Endothelial cell of umbilical vein (primary cell): ENCODE results near the gene CCNL2. TPM values are rescaled to one million over a fixed set of nuclear protein-coding genes. Genes with fewer than 3 reads are reported as not detected.

Source experiments
- BruUV-seq: library from RNA; stranded (reverse); fragments of 400-500 nt; replicated peaks from 2 replicates; lab custom pipeline; 2021; lab: Mats Ljungman, UMichigan
- CTCF ChIA-PET: fragments of 300-600, 350-600 bp; sonication (Branson Sonifier 250); formaldehyde crosslinking; loops from one replicate; lab custom pipeline; 2021; ENCODE audit warnings: antibody characterized with exemption, inconsistent platforms; lab: Charles Lee
- POLR2A ChIA-PET: fragments of 300-600, 350-600 bp; sonication (Branson Sonifier 250); formaldehyde crosslinking; loops from one replicate; lab custom pipeline; 2021; ENCODE audit warnings: antibody characterized with exemption, inconsistent platforms; lab: Charles Lee
- DNase-seq: peaks from one replicate; pipeline ENCODE4 v3.0.0-alpha.2; 2011; ENCODE audit warnings: low read depth, low spot score
- FAIRE-seq: peaks from 2 replicates; lab custom pipeline; 2011; peaks lifted over from hg19 to GRCh38; lab: Jason Lieb, UNC
- H2AFZ ChIP-seq: 2 replicates; pipeline ENCODE4 v1.6.0; 2012; ENCODE audit warnings: low read depth, low read length, control low read depth, inconsistent platforms
- H3K27ac ChIP-seq: 2 replicates; pipeline ENCODE4 v1.5.1; 2011; ENCODE audit warnings: low read depth, mild to moderate bottlenecking, control low read depth, low read length, moderate library complexity; ENCODE audit not compliant: insufficient read depth
- H3K27me3 ChIP-seq, 2 experiments: 2 replicates each; pipeline versions ENCODE4 v1.6.0 to v1.6.1; 2011; ENCODE audit warnings: low read length in 2 of 2, mixed read lengths in 1 of 2; ENCODE audit not compliant: control insufficient read depth in 2 of 2, insufficient read depth in 2 of 2
- H3K36me3 ChIP-seq, 2 experiments: 2 replicates in 1 of 2; 3 replicates in 1 of 2; pipeline ENCODE4 v1.5.1; 2011; ENCODE audit warnings: low read length in 2 of 2, mild to moderate bottlenecking in 1 of 2, moderate library complexity in 1 of 2; ENCODE audit not compliant: control insufficient read depth in 2 of 2, insufficient read depth in 2 of 2; ENCODE audit errors: extremely low read depth in 1 of 2
- H3K4me1 ChIP-seq: 3 replicates; pipeline ENCODE4 v1.5.1; 2011; ENCODE audit warnings: mild to moderate bottlenecking, low read length; ENCODE audit not compliant: control insufficient read depth, insufficient read depth; ENCODE audit errors: extremely low read depth
- H3K4me2 ChIP-seq: 2 replicates; pipeline ENCODE4 v1.6.1; 2011; ENCODE audit warnings: low read length, control low read depth, mixed read lengths; ENCODE audit not compliant: insufficient read depth
- H3K4me3 ChIP-seq, 3 experiments: fragments of 200-600 bp in 1 of 3; sonication (generic), shearing (Covaris generic) in 1 of 3; replicated peaks in 1 of 3; 2 replicates each; pipeline ENCODE4 v1.5.1; 2011 to 2016; ENCODE audit warnings: control low read depth in 3 of 3, low read length in 3 of 3, mild to moderate bottlenecking in 2 of 3, inconsistent platforms in 1 of 3, low read depth in 1 of 3, moderate library complexity in 1 of 3; ENCODE audit not compliant: insufficient read depth in 1 of 3
- H3K79me2 ChIP-seq: 2 replicates; pipeline ENCODE4 v1.6.0; 2012; ENCODE audit warnings: low read length, inconsistent platforms; ENCODE audit not compliant: control insufficient read depth, insufficient read depth
- H3K9ac ChIP-seq: replicated peaks from 2 replicates; pipeline ENCODE3; 2011; ENCODE audit warnings: low read length, control low read depth; ENCODE audit not compliant: insufficient read depth; ENCODE audit errors: extremely low read depth
- H3K9me1 ChIP-seq: replicated peaks from 3 replicates; pipeline ENCODE4 v1.6.0; 2011; ENCODE audit warnings: mild to moderate bottlenecking, low read length; ENCODE audit not compliant: control insufficient read depth, insufficient read depth; ENCODE audit errors: extremely low read depth
- H3K9me3 ChIP-seq: replicated peaks from 2 replicates; pipeline ENCODE4 v1.5.1; 2012; ENCODE audit warnings: low read length, inconsistent platforms; ENCODE audit not compliant: control insufficient read depth, insufficient read depth
- H4K20me1 ChIP-seq: replicated peaks from 2 replicates; pipeline ENCODE3; 2011; ENCODE audit warnings: mild to moderate bottlenecking, low read length; ENCODE audit not compliant: control insufficient read depth, insufficient read depth; ENCODE audit errors: extremely low read depth
- EZH2 ChIP-seq: IDR thresholded peaks from 2 replicates; pipeline ENCODE4 v1.6.1; 2012; ENCODE audit warnings: borderline replicate concordance, low read depth, mild to moderate bottlenecking, moderate library complexity, low read length, inconsistent platforms; ENCODE audit not compliant: severe bottlenecking
- FOS ChIP-seq: IDR thresholded peaks from 2 replicates; pipeline ENCODE4 v1.6.1; 2011; ENCODE audit warnings: mild to moderate bottlenecking, low read length, moderate library complexity, borderline replicate concordance; ENCODE audit not compliant: insufficient read depth
- GATA2 ChIP-seq: IDR thresholded peaks from 2 replicates; pipeline ENCODE4 v1.7.0; 2011; ENCODE audit warnings: low read depth, mild to moderate bottlenecking, moderate library complexity, mixed read lengths, low read length; ENCODE audit not compliant: insufficient read length, insufficient read depth
- JUN ChIP-seq: IDR thresholded peaks from 2 replicates; pipeline ENCODE4 v1.6.1; 2011; ENCODE audit warnings: borderline replicate concordance, low read depth; ENCODE audit not compliant: insufficient read length, insufficient read depth
- MYC ChIP-seq: IDR thresholded peaks from one replicate; pipeline ENCODE4 v1.6.1; 2011; ENCODE audit warnings: mild to moderate bottlenecking, low read depth, low read length
- POLR2A ChIP-seq: IDR thresholded peaks from 2 replicates; pipeline ENCODE4 v1.6.1; 2012; ENCODE audit warnings: low read depth, mild to moderate bottlenecking, control low read depth, low read length
- POLR2AphosphoS5 ChIP-seq: IDR thresholded peaks from 2 replicates; pipeline ENCODE4 v1.6.1; 2012; ENCODE audit warnings: low read depth, mild to moderate bottlenecking, control low read depth, low read length, moderate library complexity; ENCODE audit not compliant: insufficient read depth
- dilution Hi-C: fragments of 300-500 bp; cut with MboI; formaldehyde crosslinking; loops from one replicate; pipeline ENCODE4 v1.15.0; 2019; ENCODE audit warnings: low sequenced_read_pairs; ENCODE audit not compliant: extremely low pct_ligation_motif_present
- intact Hi-C: fragments of 100-400 bp; cut with micrococcal nuclease; formaldehyde crosslinking; loops from one replicate; pipeline ENCODE4 v1.10.0; 2022
- polyA plus RNA-seq, 4 experiments: library from polyadenylated mRNA; depleted of rRNA in 3 of 4; stranded (reverse) in 3 of 4; unstranded in 1 of 4; fragments of >200 nt; gene quantifications; 2 replicates each; pipeline versions ENCODE4 v1.2.1 to v1.2.3, GENCODE V29; 2011 to 2012; ENCODE audit warnings: missing spikeins in 1 of 4
- total RNA-seq: library from RNA; stranded (reverse); gene quantifications from 2 replicates; pipeline ENCODE4 v1.2.3, GENCODE V29; 2021
- TF ChIP-seq, protein P1 (sequence below): IDR thresholded peaks from 2 replicates; pipeline ENCODE4 v1.6.1; 2011; ENCODE audit not compliant: insufficient read depth, insufficient read length
- TF ChIP-seq, protein P2 (sequence below), 2 donors: IDR thresholded peaks; 1 replicate in 1 of 2; 2 replicates in 1 of 2; pipeline ENCODE4 v1.5.1; 2011; ENCODE audit warnings: low read length in 2 of 2, mild to moderate bottlenecking in 2 of 2, moderate library complexity in 2 of 2, control low read depth in 1 of 2, inconsistent platforms in 1 of 2, low read depth in 1 of 2; ENCODE audit not compliant: insufficient read depth in 1 of 2; ENCODE audit errors: extremely low read depth in 1 of 2

CCNL2 gene
- total and polyA plus RNA-seq, 2 donors (not counting 3 experiments of a cell fraction or from before 2014, with no cell fraction given) = 188 to 209 TPM

DNA sequence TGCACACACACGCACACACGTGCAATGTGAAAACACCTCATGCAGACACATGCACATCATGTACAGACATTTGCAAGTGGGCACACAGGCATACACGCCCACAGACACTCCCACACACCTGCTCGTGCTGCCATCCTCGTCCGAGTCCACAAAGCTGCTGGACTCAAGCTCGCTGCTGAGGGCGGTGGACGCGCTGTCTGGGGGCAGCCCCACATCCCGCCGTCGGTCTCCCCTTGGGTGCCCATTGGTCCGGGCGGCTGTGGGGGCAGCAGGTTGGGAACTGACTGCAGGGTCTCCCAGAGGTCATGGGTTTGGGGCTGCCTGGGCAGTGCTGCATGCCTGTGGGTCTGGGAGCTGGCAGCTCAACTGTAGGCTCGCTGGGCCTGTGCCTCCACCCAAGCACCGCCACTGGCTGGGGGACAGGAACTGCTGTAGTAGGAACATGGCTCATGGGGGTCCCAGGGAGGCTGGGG, 57.5 kb downstream of the CCNL2 start:
- CTCF ChIA-PET = no interaction called here
- TF ChIP-seq FOS = no peak
- no peak for TF ChIP-seq POLR2A
- TF ChIP-seq EZH2 = no peak
- TF ChIP-seq, protein P1, sequence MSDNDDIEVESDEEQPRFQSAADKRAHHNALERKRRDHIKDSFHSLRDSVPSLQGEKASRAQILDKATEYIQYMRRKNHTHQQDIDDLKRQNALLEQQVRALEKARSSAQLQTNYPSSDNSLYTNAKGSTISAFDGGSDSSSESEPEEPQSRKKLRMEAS = no peak

DNA sequence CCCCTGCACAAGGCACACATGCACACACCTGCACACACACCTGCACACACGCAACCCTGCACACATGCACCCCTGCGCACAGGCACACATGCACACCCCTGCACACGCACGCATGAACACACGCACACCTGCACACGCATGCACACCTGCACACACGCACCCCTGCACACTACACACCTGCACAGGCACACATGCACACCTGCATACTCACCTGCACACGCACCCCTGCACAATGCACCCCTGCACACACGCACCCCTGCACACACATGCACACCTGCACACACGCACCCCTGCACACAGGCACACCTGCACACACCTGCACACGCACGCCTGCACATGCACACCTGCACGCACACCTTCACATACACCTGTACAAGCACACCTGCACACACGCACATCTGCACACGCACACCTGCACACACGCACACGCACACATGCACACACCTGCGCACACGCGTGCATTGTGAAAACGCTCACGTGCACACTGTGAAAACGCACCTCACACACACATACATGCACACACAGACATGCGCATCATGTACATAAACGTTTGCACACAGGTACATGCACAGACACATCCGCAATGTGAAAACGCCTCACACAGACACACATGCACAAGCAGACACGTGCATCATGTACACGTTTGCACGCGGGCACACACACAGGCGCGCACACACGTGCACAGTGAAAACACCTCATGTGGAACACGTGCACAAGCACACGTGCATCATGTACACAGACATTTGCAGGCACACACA, 58.2 kb downstream of the CCNL2 start:
- DNase-seq (no peak), FAIRE-seq (no peak)
- dilution Hi-C loops (no loop called here), intact Hi-C loops (no loop called here)
- H3K79me2 ChIP-seq = peaks cover 10% of the 10 kb centered on the region
- H3K4me2 ChIP-seq = no peak overlapping the region
- H2AFZ ChIP-seq = no peak overlapping the region
- TF ChIP-seq FOS (no peak), EZH2 (no peak), GATA2 (no peak), JUN (no peak), POLR2A (no peak), MYC (no peak), POLR2AphosphoS5 (no peak)
- TF ChIP-seq, protein P2, sequence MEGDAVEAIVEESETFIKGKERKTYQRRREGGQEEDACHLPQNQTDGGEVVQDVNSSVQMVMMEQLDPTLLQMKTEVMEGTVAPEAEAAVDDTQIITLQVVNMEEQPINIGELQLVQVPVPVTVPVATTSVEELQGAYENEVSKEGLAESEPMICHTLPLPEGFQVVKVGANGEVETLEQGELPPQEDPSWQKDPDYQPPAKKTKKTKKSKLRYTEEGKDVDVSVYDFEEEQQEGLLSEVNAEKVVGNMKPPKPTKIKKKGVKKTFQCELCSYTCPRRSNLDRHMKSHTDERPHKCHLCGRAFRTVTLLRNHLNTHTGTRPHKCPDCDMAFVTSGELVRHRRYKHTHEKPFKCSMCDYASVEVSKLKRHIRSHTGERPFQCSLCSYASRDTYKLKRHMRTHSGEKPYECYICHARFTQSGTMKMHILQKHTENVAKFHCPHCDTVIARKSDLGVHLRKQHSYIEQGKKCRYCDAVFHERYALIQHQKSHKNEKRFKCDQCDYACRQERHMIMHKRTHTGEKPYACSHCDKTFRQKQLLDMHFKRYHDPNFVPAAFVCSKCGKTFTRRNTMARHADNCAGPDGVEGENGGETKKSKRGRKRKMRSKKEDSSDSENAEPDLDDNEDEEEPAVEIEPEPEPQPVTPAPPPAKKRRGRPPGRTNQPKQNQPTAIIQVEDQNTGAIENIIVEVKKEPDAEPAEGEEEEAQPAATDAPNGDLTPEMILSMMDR (IDR thresholded peaks at IDR 0.05; ENCODE audit: extremely low read depth in 1 of 2, insufficient read depth in 1 of 2, low read depth in 1 of 2, low read length in 2 of 2) = no peak
- TF ChIP-seq, protein P1 = no peak
- POLR2A ChIA-PET = no interaction called here
- CTCF ChIA-PET = no interaction called here
- H3K36me3 ChIP-seq = peaks cover 0 to 17% of the 10 kb centered on the region in 2 experiments
- H3K27ac ChIP-seq = no peak overlapping the region
- no peaks in the 10 kb centered on the region for H3K9me3 ChIP-seq
- H3K4me3 ChIP-seq = no peak overlapping the region
- H3K9me1 ChIP-seq = no peaks in the 10 kb centered on the region
- no peaks in the 10 kb centered on the region for H4K20me1 ChIP-seq
- no peaks in the 10 kb centered on the region for H3K4me1 ChIP-seq
- BruUV-seq = no TSS peak
- no peaks in the 10 kb centered on the region for H3K27me3 ChIP-seq
- no peak overlapping the region for H3K9ac ChIP-seq

More for the DNA sequence above, 57.5 kb downstream of the CCNL2 start:
- peaks cover 0 to 17% of the 10 kb centered on the region in 2 experiments for H3K36me3 ChIP-seq
- H3K27ac ChIP-seq = no peak overlapping the region
- H3K9me3 ChIP-seq = no peaks in the 10 kb centered on the region
- FAIRE-seq (no peak), DNase-seq (no peak)
- H3K27me3 ChIP-seq = no peaks in the 10 kb centered on the region
- no peaks in the 10 kb centered on the region for H4K20me1 ChIP-seq
- intact Hi-C loops = no loop called here
- no TSS peak for BruUV-seq
- H3K9ac ChIP-seq = no peak overlapping the region
- dilution Hi-C loops = no loop called here
- POLR2A ChIA-PET = no interaction called here
- H3K9me1 ChIP-seq = no peaks in the 10 kb centered on the region
- H2AFZ ChIP-seq = no peak overlapping the region
- no peak overlapping the region for H3K4me2 ChIP-seq
- peaks cover 16% of the 10 kb centered on the region for H3K79me2 ChIP-seq
- H3K4me1 ChIP-seq = no peaks in the 10 kb centered on the region
- H3K4me3 ChIP-seq = no peak overlapping the region
